Gastroesophageal sphincter (tissue), 4 donors: ENCODE data around the gene SULT1A3. TPM values are rescaled to one million over a fixed set of nuclear protein-coding genes. Genes with fewer than 3 reads are reported as not detected.
"Not testable (repeated sequence)": the region's sequence is repeated elsewhere in the genome, so short reads cannot be mapped to it uniquely, and the experiment has no call there.

Experiments
- ATAC-seq: fragments of 150-250 bp; one replicate; pipeline ENCODE4 v1.9.1; 2016; ENCODE audit warnings: mild to moderate bottlenecking, moderate library complexity
- H3K27ac ChIP-seq, 4 donors: fragments of 200-600 bp; sonication (generic) in 3 of 4; 1 replicate in 3 of 4; 2 replicates in 1 of 4; pipeline ENCODE4 v1.5.1; 2016 to 2019
- H3K27me3 ChIP-seq: fragments of 200-600 bp; sonication (generic); one replicate; pipeline ENCODE4 v1.5.1; 2019
- H3K36me3 ChIP-seq, 2 donors: fragments of 200-600 bp; sonication (generic); one replicate each; pipeline ENCODE4 v1.5.1; 2019; ENCODE audit warnings: control low read depth in 1 of 2
- H3K4me1 ChIP-seq, 3 donors: fragments of 200-600 bp; sonication (generic); 1 replicate in 2 of 3; 2 replicates in 1 of 3; pipeline ENCODE4 v1.5.1; 2016 to 2019; ENCODE audit warnings: control low read depth in 2 of 3
- H3K4me3 ChIP-seq, 2 donors: fragments of 200-600 bp; sonication (generic); one replicate each; pipeline ENCODE4 v1.5.1; 2019; ENCODE audit warnings: mild to moderate bottlenecking in 1 of 2, moderate library complexity in 1 of 2
- H3K9me3 ChIP-seq, 3 donors: fragments of 200-600 bp; sonication (generic); one replicate each; pipeline ENCODE4 v1.5.1; 2017 to 2019; ENCODE audit warnings: control low read depth in 2 of 3
- EP300 ChIP-seq: sonication (generic); formaldehyde crosslinking; IDR thresholded peaks from one replicate; pipeline ENCODE4 v1.6.1; 2017; ENCODE audit warnings: antibody characterized with exemption, mild to moderate bottlenecking
- POLR2A ChIP-seq, 2 donors: fragments of 450-650 bp; IDR thresholded peaks; one replicate each; pipeline ENCODE4 v1.6.1; 2017; ENCODE audit warnings: antibody characterized with exemption in 2 of 2, mild to moderate bottlenecking in 2 of 2, moderate library complexity in 1 of 2
- POLR2AphosphoS5 ChIP-seq: sonication (generic); formaldehyde crosslinking; IDR thresholded peaks from one replicate; pipeline ENCODE4 v1.6.1; 2017; ENCODE audit warnings: antibody characterized with exemption
- WGBS, 2 donors: methylation state at CpG; one replicate each; pipeline ENCODE4 v1.1.5; 2018; ENCODE audit warnings: low coverage in 1 of 2; 5-methylcytosine and 5-hydroxymethylcytosine counted together
- total RNA-seq, 4 donors: library from RNA; depleted of rRNA; stranded (reverse); fragments of >200 nt; gene quantifications; one replicate each; pipeline ENCODE4 v1.1.0, GENCODE V29; 2016
- TF ChIP-seq, protein P1 (sequence below), 4 experiments: fragments of 200-600 bp in 2 of 4; fragments of 450-650 bp in 2 of 4; sonication (generic) in 1 of 4; IDR thresholded peaks; one replicate each; pipeline ENCODE4 v1.5.1; 2017 to 2019; ENCODE audit warnings: antibody characterized with exemption in 4 of 4, mild to moderate bottlenecking in 2 of 4, moderate library complexity in 2 of 4

The SULT1A3 gene
- total RNA-seq: 10 to 100 TPM in 1 of 4 donors, 1 to 10 TPM in 2, not detected in 1; 5.1 to 10.4 (median 8.8) TPM

DNA sequence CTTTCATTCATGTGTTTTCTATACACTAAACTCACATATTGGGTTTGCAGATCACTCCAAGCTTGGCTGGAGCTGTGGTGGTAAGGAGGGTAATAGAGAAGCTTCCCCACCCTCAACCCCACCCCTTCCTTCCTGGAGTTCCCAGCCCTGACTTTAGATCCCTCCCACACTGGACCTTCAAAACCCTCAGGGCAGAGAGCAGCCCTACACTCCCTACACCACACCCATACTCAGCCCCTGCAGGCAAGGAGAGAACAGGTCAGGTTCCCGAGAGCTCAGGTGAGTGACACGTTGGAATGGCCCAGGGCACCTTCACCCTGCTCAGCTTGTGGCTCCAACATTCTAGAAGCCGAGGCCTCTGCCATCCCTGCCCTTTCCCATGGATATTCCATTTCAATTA is at the start of gene SULT1A3:
SULT1A3 (plus strand) TSS at position 207 of the 400 bp plus-strand sequence. CDS start 1,474 bp downstream, outside the sequence.
- WGBS, 2 donors: no CpG with 5 or more reads among the region's 3 CpGs
- peak; percentile 35 for ATAC-seq

DNA sequence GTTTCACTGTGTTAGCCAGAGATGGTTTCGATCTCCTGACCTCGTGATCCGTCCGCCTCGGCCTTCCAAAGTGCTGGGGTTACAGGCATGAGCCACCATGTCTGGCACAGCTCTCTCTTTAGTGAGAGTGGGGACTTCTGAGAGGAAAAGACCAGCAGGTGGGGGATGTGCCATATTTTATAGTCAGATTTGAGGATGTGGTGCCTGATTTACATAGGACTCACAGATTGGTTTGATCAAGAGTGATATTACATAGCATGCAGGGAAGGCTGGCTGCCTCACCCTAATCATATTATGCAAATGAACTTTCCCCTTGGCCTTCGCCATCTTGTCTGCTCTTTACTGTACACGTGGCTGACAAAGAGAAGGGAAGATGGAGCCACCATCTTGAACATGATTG is 48.0 kb upstream of the SULT1A3 start:
- Histone ChIP-seq H3K27me3 (no peaks in the 10 kb centered on the region), H3K9me3 (peaks cover 0 to 14% (median 0%) of the 10 kb centered on the region in 3 donors), H3K27ac (no peak overlapping the region), H3K36me3 (no peaks in the 10 kb centered on the region), H3K4me1 (no peaks in the 10 kb centered on the region), H3K4me3 (no peak overlapping the region)
- 81% methylated on average over 7 of the region's 7 CpGs; no CpG with 5 or more reads in 1 of the 2 donors for whole genome bisulfite sequencing, 2 donors
- TF ChIP-seq POLR2AphosphoS5 (no peak), POLR2A (IDR thresholded peaks at IDR 0.05) (no peak), EP300 (no peak)
- TF ChIP-seq, protein P1, sequence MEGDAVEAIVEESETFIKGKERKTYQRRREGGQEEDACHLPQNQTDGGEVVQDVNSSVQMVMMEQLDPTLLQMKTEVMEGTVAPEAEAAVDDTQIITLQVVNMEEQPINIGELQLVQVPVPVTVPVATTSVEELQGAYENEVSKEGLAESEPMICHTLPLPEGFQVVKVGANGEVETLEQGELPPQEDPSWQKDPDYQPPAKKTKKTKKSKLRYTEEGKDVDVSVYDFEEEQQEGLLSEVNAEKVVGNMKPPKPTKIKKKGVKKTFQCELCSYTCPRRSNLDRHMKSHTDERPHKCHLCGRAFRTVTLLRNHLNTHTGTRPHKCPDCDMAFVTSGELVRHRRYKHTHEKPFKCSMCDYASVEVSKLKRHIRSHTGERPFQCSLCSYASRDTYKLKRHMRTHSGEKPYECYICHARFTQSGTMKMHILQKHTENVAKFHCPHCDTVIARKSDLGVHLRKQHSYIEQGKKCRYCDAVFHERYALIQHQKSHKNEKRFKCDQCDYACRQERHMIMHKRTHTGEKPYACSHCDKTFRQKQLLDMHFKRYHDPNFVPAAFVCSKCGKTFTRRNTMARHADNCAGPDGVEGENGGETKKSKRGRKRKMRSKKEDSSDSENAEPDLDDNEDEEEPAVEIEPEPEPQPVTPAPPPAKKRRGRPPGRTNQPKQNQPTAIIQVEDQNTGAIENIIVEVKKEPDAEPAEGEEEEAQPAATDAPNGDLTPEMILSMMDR (IDR thresholded peaks at IDR 0.05): no peak
- no peak for ATAC-seq

More for the DNA sequence above, at the start of gene SULT1A3:
- not testable (repeated sequence) for H3K4me3 ChIP-seq, H3K9me3 ChIP-seq, H3K27ac ChIP-seq, H3K27me3 ChIP-seq, H3K4me1 ChIP-seq, H3K36me3 ChIP-seq

DNA sequence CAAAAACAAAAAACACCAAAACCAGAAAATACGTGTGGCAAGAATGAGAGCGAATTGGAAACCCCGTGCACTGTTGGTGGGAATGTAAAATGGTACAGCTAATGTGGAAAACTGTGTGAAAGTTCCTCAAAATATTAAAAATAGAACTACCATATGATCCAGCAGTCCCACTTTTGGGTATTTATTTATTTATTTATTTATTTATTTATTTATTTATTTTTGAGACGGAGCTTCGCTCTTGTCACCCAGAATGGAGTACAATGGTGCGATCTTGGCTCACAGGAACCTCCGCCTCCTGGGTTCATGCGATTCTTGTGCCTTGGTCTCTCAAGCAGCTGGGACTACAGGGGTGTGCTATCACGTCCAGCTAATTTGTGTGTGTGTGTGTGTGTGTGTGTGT is 46.5 kb upstream of the SULT1A3 start:
- Histone ChIP-seq H3K9me3 (peaks cover 0 to 14% (median 0%) of the 10 kb centered on the region in 3 donors), H3K27ac (no peak overlapping the region), H3K27me3 (no peaks in the 10 kb centered on the region), H3K4me3 (no peak overlapping the region), H3K36me3 (no peaks in the 10 kb centered on the region), H3K4me1 (no peaks in the 10 kb centered on the region)
- no peak for TF ChIP-seq POLR2A (IDR thresholded peaks at IDR 0.05)
- TF ChIP-seq POLR2AphosphoS5: no peak
- TF ChIP-seq, protein P1 (IDR thresholded peaks at IDR 0.05): no peak
- TF ChIP-seq EP300: no peak
- ATAC-seq: no peak
- WGBS, 2 donors: 92 to 100% methylated on average over 5 to 7 of the region's 9 CpGs

DNA sequence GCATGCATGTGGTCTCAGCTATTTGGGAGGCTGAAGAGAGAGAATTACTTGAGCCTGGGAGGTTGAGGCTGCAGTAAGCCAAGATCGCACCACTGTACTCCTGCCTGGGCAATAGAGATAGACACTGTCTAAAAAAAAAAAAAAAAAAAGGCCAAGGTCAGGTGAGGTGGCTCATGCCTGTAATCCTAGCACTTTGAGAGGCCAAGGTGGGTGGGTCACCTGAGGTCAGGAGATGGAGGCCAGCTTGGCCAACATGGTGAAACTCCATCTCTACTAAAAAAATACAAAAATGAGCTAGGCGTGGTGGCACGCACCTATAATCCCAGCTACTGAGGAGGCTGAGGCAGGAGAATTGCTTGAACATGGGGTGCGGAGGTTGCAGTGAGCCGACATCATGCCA is 43.9 kb upstream of the SULT1A3 start:
- H3K36me3 ChIP-seq: no peaks in the 10 kb centered on the region
- TF ChIP-seq POLR2A (IDR thresholded peaks at IDR 0.05): no peak
- no peak for TF ChIP-seq POLR2AphosphoS5
- no peak for TF ChIP-seq EP300
- TF ChIP-seq, protein P1 (IDR thresholded peaks at IDR 0.05): no peak

DNA sequence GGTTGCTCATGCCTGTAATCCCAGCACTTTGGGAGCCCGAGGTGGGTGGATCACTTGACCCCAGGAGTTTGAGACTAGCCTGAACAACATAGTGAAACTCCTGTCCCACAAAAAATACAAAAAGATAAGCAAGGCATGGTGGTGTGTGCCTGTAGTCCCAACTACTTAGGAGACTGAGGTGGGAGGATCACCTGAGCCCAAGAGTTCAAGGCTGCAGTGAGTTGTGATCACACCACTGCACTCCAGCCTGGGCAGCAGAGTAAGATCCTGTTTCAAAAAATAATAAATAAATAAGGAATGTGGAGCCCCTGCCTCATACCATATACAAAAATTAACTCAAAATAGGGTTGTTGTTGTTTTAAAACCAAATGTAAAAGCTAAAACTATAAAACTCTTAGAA is 41.8 kb upstream of the SULT1A3 start:
- Histone ChIP-seq H3K9me3 (no peaks in the 10 kb centered on the region), H3K27me3 (no peaks in the 10 kb centered on the region), H3K36me3 (no peaks in the 10 kb centered on the region), H3K4me1 (no peaks in the 10 kb centered on the region), H3K4me3 (no peak overlapping the region), H3K27ac (no peak overlapping the region)
- no peak for ATAC-seq
- WGBS, 2 donors: 69% methylated on average over 1 of the region's 1 CpG; no CpG with 5 or more reads in 1 of the 2 donors
- no peak for TF ChIP-seq POLR2AphosphoS5
- TF ChIP-seq EP300: no peak
- TF ChIP-seq POLR2A (IDR thresholded peaks at IDR 0.05): no peak
- TF ChIP-seq, protein P1 (IDR thresholded peaks at IDR 0.05): no peak

More for the DNA sequence above, 43.9 kb upstream of the SULT1A3 start:
- no peaks in the 10 kb centered on the region for H3K9me3 ChIP-seq
- H3K27me3 ChIP-seq: no peaks in the 10 kb centered on the region
- no peak overlapping the region for H3K4me3 ChIP-seq
- H3K27ac ChIP-seq: no peak overlapping the region
- 92 to 100% methylated on average over 5 of the region's 5 CpGs for WGBS, 2 donors
- ATAC-seq: no peak
- H3K4me1 ChIP-seq: no peaks in the 10 kb centered on the region
